ENCODE results near the gene ANKRD33. TPM values are rescaled to one million over a fixed set of nuclear protein-coding genes. Genes with fewer than 3 reads are reported as not detected.

The ANKRD33 gene
- total RNA-seq, 1 experiment from 2014 or later: not detected

GRCh38 chr12:51904951-51905470 is 17.1 kb downstream of the ANKRD33 start:
- no peaks in the 10 kb centered on the region for H3K27me3 ChIP-seq (replicated peaks; ENCODE audit: insufficient read depth, low read depth, low read length, poor library complexity)
- no peaks in the 10 kb centered on the region for H3K9me3 ChIP-seq (ENCODE audit: low read depth, low read length, poor library complexity, severe bottlenecking)
- peaks cover 18% of the 10 kb centered on the region for H3K4me1 ChIP-seq (ENCODE audit: insufficient read depth, low read length, poor library complexity, severe bottlenecking)
- POLR2A ChIA-PET (ENCODE audit: low non-redundant PET): no interaction called here
- TF ChIP-seq CTCF (conservative IDR thresholded peaks at IDR 0.05; ENCODE audit: low read depth, low read length) (no peak), EZH2 (IDR thresholded peaks at IDR 0.05; ENCODE audit: borderline replicate concordance, low read depth, low read length, poor library complexity, severe bottlenecking) (no peak)
- H3K4me3 ChIP-seq (ENCODE audit: low read depth, low read length, poor library complexity, severe bottlenecking): no peak overlapping the region
- H3K27ac ChIP-seq (ENCODE audit: low read depth, low read length, poor library complexity, severe bottlenecking): no peak overlapping the region
- DNase-seq (ENCODE audit: low spot score): no peak
- no peaks in the 10 kb centered on the region for H3K36me3 ChIP-seq (ENCODE audit: insufficient read depth, low read length, poor library complexity, severe bottlenecking)
- no TSS peak for BruUV-seq (replicated peaks)
- intact Hi-C loops (cut with micrococcal nuclease; ENCODE audit: unreplicated experiment): no loop called here
- CTCF ChIA-PET: no interaction called here

GRCh38 chr12:51905471-51906429 is 17.8 kb downstream of the ANKRD33 start:
- no TSS peak for BruUV-seq (replicated peaks)
- Histone ChIP-seq H3K9me3 (ENCODE audit: low read depth, low read length, poor library complexity, severe bottlenecking) (no peaks in the 10 kb centered on the region), H3K4me3 (ENCODE audit: low read depth, low read length, poor library complexity, severe bottlenecking) (no peak overlapping the region), H3K4me1 (ENCODE audit: insufficient read depth, low read length, poor library complexity, severe bottlenecking) (peaks cover 25% of the 10 kb centered on the region), H3K27ac (ENCODE audit: low read depth, low read length, poor library complexity, severe bottlenecking) (no peak overlapping the region), H3K36me3 (ENCODE audit: insufficient read depth, low read length, poor library complexity, severe bottlenecking) (no peaks in the 10 kb centered on the region), H3K27me3 (replicated peaks; ENCODE audit: insufficient read depth, low read depth, low read length, poor library complexity) (no peaks in the 10 kb centered on the region)
- DNase-seq (ENCODE audit: low spot score): peak; percentile 50
- ChIA-PET POLR2A (ENCODE audit: low non-redundant PET) (no interaction called here), CTCF (no interaction called here)
- intact Hi-C loops (cut with micrococcal nuclease; ENCODE audit: unreplicated experiment): no loop called here
- TF ChIP-seq CTCF (conservative IDR thresholded peaks at IDR 0.05; ENCODE audit: low read depth, low read length) (no peak), EZH2 (IDR thresholded peaks at IDR 0.05; ENCODE audit: borderline replicate concordance, low read depth, low read length, poor library complexity, severe bottlenecking) (no peak)

- no peak for TF ChIP-seq CTCF (conservative IDR thresholded peaks at IDR 0.05; ENCODE audit: low read depth, low read length)
- no peak for TF ChIP-seq EZH2 (IDR thresholded peaks at IDR 0.05; ENCODE audit: borderline replicate concordance, low read depth, low read length, poor library complexity, severe bottlenecking)
- intact Hi-C loops (cut with micrococcal nuclease; ENCODE audit: unreplicated experiment): no loop called here
- Histone ChIP-seq H3K4me1 (ENCODE audit: insufficient read depth, low read length, poor library complexity, severe bottlenecking) (peaks cover 29% of the 10 kb centered on the region), H3K9me3 (ENCODE audit: low read depth, low read length, poor library complexity, severe bottlenecking) (no peaks in the 10 kb centered on the region), H3K27me3 (replicated peaks; ENCODE audit: insufficient read depth, low read depth, low read length, poor library complexity) (no peaks in the 10 kb centered on the region), H3K36me3 (ENCODE audit: insufficient read depth, low read length, poor library complexity, severe bottlenecking) (no peaks in the 10 kb centered on the region), H3K27ac (ENCODE audit: low read depth, low read length, poor library complexity, severe bottlenecking) (no peak overlapping the region), H3K4me3 (ENCODE audit: low read depth, low read length, poor library complexity, severe bottlenecking) (peak overlapping the region; percentile 38)
- no peak for DNase-seq (ENCODE audit: low spot score)
- BruUV-seq (replicated peaks): no TSS peak
- CTCF ChIA-PET: interaction anchor here (0.9 kb wide), 1 partner anchor 119 kb away, joined by 3 read pairs; no protein-coding TSS in a partner anchor
- POLR2A ChIA-PET (ENCODE audit: low non-redundant PET): no interaction called here
These were observed 18.7 kb downstream of the ANKRD33 start for GRCh38 chr12:51906430-51907082.

Data from A673 (cell line).